GOT3 (cell line): ENCODE data around the gene SLC38A4.
"Not testable (repeated sequence)": the region's sequence is repeated elsewhere in the genome, so short reads cannot be mapped to it uniquely, and the experiment has no call there.

Experiments
- DNase-seq: peaks from one replicate; lab custom pipeline; 2025; ENCODE audit warnings: mixed read lengths; lab: John Stamatoyannopoulos, UW

Gene SLC38A4

GRCh38 chr12:46777587-46777986 lies 48.2 kb downstream of the SLC38A4 start:
- DNase-seq = no peak

- no peak for DNase-seq
Measured at GRCh38 chr12:46775796-46776195, 50.0 kb downstream of the SLC38A4 start.

GRCh38 chr12:46774322-46774633 lies 51.5 kb downstream of the SLC38A4 start:
- no peak for DNase-seq

GRCh38 chr12:46773586-46774321 lies 52.0 kb downstream of the SLC38A4 start:
- no peak for DNase-seq

- DNase-seq = no peak
Measured at GRCh38 chr12:46771268-46771827, 54.4 kb downstream of the SLC38A4 start.

GRCh38 chr12:46770501-46771183 lies 55.2 kb downstream of the SLC38A4 start:
- DNase-seq = no peak

GRCh38 chr12:46764005-46764404 lies 61.8 kb downstream of the SLC38A4 start:
- no peak for DNase-seq

- DNase-seq = no peak
Measured at GRCh38 chr12:46763230-46763629, 62.6 kb downstream of the SLC38A4 start.

- no peak for DNase-seq
Measured at GRCh38 chr12:46754550-46754949, 71.2 kb downstream of the SLC38A4 start.

- DNase-seq = no peak
Measured at GRCh38 chr12:46752396-46752795, 73.4 kb downstream of the SLC38A4 start.

GRCh38 chr12:46751173-46751572 lies 74.6 kb downstream of the SLC38A4 start:
- DNase-seq = no peak

- DNase-seq = no peak
Measured at GRCh38 chr12:46749322-46749721, 76.5 kb downstream of the SLC38A4 start.

GRCh38 chr12:46744283-46744682 lies 81.5 kb downstream of the SLC38A4 start:
- DNase-seq = no peak

GRCh38 chr12:46743456-46743855 lies 82.3 kb downstream of the SLC38A4 start:
- DNase-seq = no peak

GRCh38 chr12:46742271-46742670 lies 83.5 kb downstream of the SLC38A4 start:
- DNase-seq = not testable (repeated sequence)

- DNase-seq = no peak
Measured at GRCh38 chr12:46725332-46725731, 100.5 kb downstream of the SLC38A4 start.

- no peak for DNase-seq
Measured at GRCh38 chr12:46723629-46724419, 102.0 kb downstream of the SLC38A4 start.

- no peak for DNase-seq
Measured at GRCh38 chr12:46722394-46723185, 103.2 kb downstream of the SLC38A4 start.

- no peak for DNase-seq
Measured at GRCh38 chr12:46718495-46718894, 107.3 kb downstream of the SLC38A4 start.

- no peak for DNase-seq
Measured at GRCh38 chr12:46717868-46718267, 107.9 kb downstream of the SLC38A4 start.

- no peak for DNase-seq
Measured at GRCh38 chr12:46717159-46717558, 108.6 kb downstream of the SLC38A4 start.
